MM.1S (cell line): Measurements from ENCODE around the gene HCST.
"Not testable (repeated sequence)": the region's sequence is repeated elsewhere in the genome, so short reads cannot be mapped to it uniquely, and the experiment has no call there.

Source experiments
- DNase-seq: peaks from one replicate; pipeline ENCODE4 v3.0.0-alpha.2; 2015
- H2AFZ ChIP-seq: fragments of 300-600 bp; sonication (generic); 2 replicates; pipeline ENCODE4 v1.6.0; 2016; ENCODE audit warnings: antibody characterized with exemption, low read length
- H3F3A ChIP-seq: fragments of 300-600 bp; sonication (generic); 2 replicates; pipeline ENCODE4 v1.6.1; 2016; ENCODE audit warnings: mild to moderate bottlenecking, antibody characterized with exemption, low read length, moderate library complexity, mixed read lengths; ENCODE audit not compliant: insufficient read depth
- H3K27ac ChIP-seq: fragments of 300-600 bp; sonication (generic); 2 replicates; pipeline ENCODE4 v1.5.1; 2016; ENCODE audit warnings: mild to moderate bottlenecking, low read length
- H3K27me3 ChIP-seq: fragments of 300-600 bp; sonication (generic); replicated peaks from 2 replicates; pipeline ENCODE4 v1.6.0; 2016; ENCODE audit warnings: low read length; ENCODE audit not compliant: insufficient read depth
- H3K36me3 ChIP-seq: fragments of 300-600 bp; sonication (generic); replicated peaks from 2 replicates; pipeline ENCODE4 v1.6.1; 2016; ENCODE audit warnings: mild to moderate bottlenecking, low read length, mixed read lengths; ENCODE audit not compliant: insufficient read depth
- H3K4me1 ChIP-seq: fragments of 300-600 bp; sonication (generic); 2 replicates; pipeline ENCODE4 v1.6.1; 2016; ENCODE audit warnings: low read length, mixed read lengths
- H3K4me2 ChIP-seq: fragments of 300-600 bp; sonication (generic); 2 replicates; pipeline ENCODE4 v1.6.0; 2016; ENCODE audit warnings: low read depth, low read length
- H3K4me3 ChIP-seq: fragments of 300-600 bp; sonication (generic); 2 replicates; pipeline ENCODE4 v1.5.1; 2016; ENCODE audit warnings: low read length, mixed read lengths
- H3K79me2 ChIP-seq: fragments of 300-600 bp; sonication (generic); 2 replicates; pipeline ENCODE4 v1.6.1; 2016; ENCODE audit warnings: mixed run types, low read length, mixed read lengths
- H3K9ac ChIP-seq: fragments of 300-600 bp; sonication (generic); 2 replicates; pipeline ENCODE4 v1.6.1; 2016; ENCODE audit warnings: low read length, mixed read lengths
- H3K9me2 ChIP-seq: fragments of 300-600 bp; sonication (generic); replicated peaks from 2 replicates; pipeline ENCODE4 v1.6.1; 2016; ENCODE audit warnings: mild to moderate bottlenecking, low read length, mixed read lengths; ENCODE audit not compliant: insufficient read depth
- H3K9me3 ChIP-seq: fragments of 300-600 bp; sonication (generic); replicated peaks from 2 replicates; pipeline ENCODE4 v1.6.1; 2016; ENCODE audit warnings: mild to moderate bottlenecking, low read length, mixed read lengths; ENCODE audit not compliant: insufficient read depth
- H4K20me1 ChIP-seq: fragments of 300-600 bp; sonication (generic); 2 replicates; pipeline ENCODE4 v1.6.1; 2016; ENCODE audit warnings: mild to moderate bottlenecking, low read length, moderate library complexity, mixed read lengths; ENCODE audit not compliant: insufficient read depth
- CTCF ChIP-seq: fragments of 300-600 bp; sonication (generic); IDR thresholded peaks from 2 replicates; pipeline ENCODE4 v1.5.1; 2016; ENCODE audit warnings: antibody characterized with exemption, low read length, mixed read lengths
- EZH2 ChIP-seq: fragments of 300-600 bp; sonication (generic); optimal IDR thresholded peaks from 2 replicates; pipeline ENCODE3; 2017; ENCODE audit warnings: low read depth, mild to moderate bottlenecking, antibody characterized with exemption, low read length, mixed read lengths
- EZH2phosphoT487 ChIP-seq: fragments of 300-600 bp; sonication (generic); IDR thresholded peaks from 2 replicates; pipeline ENCODE4 v1.6.1; 2018; ENCODE audit warnings: antibody characterized with exemption, low read length

Gene HCST

GRCh38 chr19:35868172-35868822 lies 34.0 kb upstream of the HCST start, which contains the start of gene APLP1:
TSS of gene APLP1 (plus strand) at chr19:35868574. CDS start at chr19:35868637, 63 bp downstream.
- TF ChIP-seq EZH2phosphoT487 = no peak
- Histone ChIP-seq H4K20me1 (no peaks in the 10 kb centered on the region), H3K4me2 (peak within 1 kb of the TSS; percentile 66), H3K27ac (no peak within 1 kb of the TSS), H3K9me2 (no peaks in the 10 kb centered on the region), H3K79me2 (no peaks in the 10 kb centered on the region), H3K9me3 (no peaks in the 10 kb centered on the region), H3K9ac (no peak within 1 kb of the TSS), H2AFZ (peak within 1 kb of the TSS; percentile 27; the same call in 1 of the 2 replicates), H3K4me3 (peak within 1 kb of the TSS; percentile 31; the same call in 1 of the 2 replicates), H3F3A (no peaks in the 10 kb centered on the region), H3K27me3 (peaks cover 77% of the 10 kb centered on the region), H3K36me3 (no peaks in the 10 kb centered on the region), H3K4me1 (peaks cover 4% of the 10 kb centered on the region; the same call in 1 of the 2 replicates)
- DNase-seq = peak; percentile 23

- H3K4me3 ChIP-seq = peak overlapping the region; percentile 31; the same call in 1 of the 2 replicates
- no peak for DNase-seq
- TF ChIP-seq EZH2 (no peak), CTCF (no peak), EZH2phosphoT487 (no peak)
- no peaks in the 10 kb centered on the region for H3F3A ChIP-seq
- no peaks in the 10 kb centered on the region for H3K9me3 ChIP-seq
- H3K9ac ChIP-seq = no peak overlapping the region
- peaks cover 4% of the 10 kb centered on the region; the same call in 1 of the 2 replicates for H3K4me1 ChIP-seq
- H2AFZ ChIP-seq = peak overlapping the region; percentile 27; the same call in 1 of the 2 replicates
- H3K9me2 ChIP-seq = no peaks in the 10 kb centered on the region
- H3K79me2 ChIP-seq = no peaks in the 10 kb centered on the region
- H4K20me1 ChIP-seq = no peaks in the 10 kb centered on the region
- no peak overlapping the region for H3K27ac ChIP-seq
- H3K27me3 ChIP-seq = peaks cover 83% of the 10 kb centered on the region
- H3K36me3 ChIP-seq = no peaks in the 10 kb centered on the region
- peak overlapping the region; percentile 66 for H3K4me2 ChIP-seq
These were observed 33.5 kb upstream of the HCST start for GRCh38 chr19:35868823-35869326.

GRCh38 chr19:35869327-35870123 lies 32.8 kb upstream of the HCST start:
- H4K20me1 ChIP-seq = no peaks in the 10 kb centered on the region
- peaks cover 83% of the 10 kb centered on the region for H3K27me3 ChIP-seq
- H3K79me2 ChIP-seq = no peaks in the 10 kb centered on the region
- H3K4me3 ChIP-seq = no peak overlapping the region
- H3K4me1 ChIP-seq = peaks cover 4% of the 10 kb centered on the region; the same call in 1 of the 2 replicates
- no peaks in the 10 kb centered on the region for H3K9me2 ChIP-seq
- peak overlapping the region; percentile 66 for H3K4me2 ChIP-seq
- no peaks in the 10 kb centered on the region for H3K9me3 ChIP-seq
- no peak overlapping the region for H2AFZ ChIP-seq
- no peak overlapping the region for H3K27ac ChIP-seq
- no peaks in the 10 kb centered on the region for H3K36me3 ChIP-seq
- no peaks in the 10 kb centered on the region for H3F3A ChIP-seq
- TF ChIP-seq EZH2phosphoT487 (no peak), CTCF (no peak), EZH2 (no peak)
- no peak for DNase-seq
- H3K9ac ChIP-seq = no peak overlapping the region

- not testable (repeated sequence) for DNase-seq, H3K4me1 ChIP-seq, H3K4me2 ChIP-seq, H3K9me2 ChIP-seq, H3K79me2 ChIP-seq, H3K36me3 ChIP-seq, H3K9me3 ChIP-seq, H3K9ac ChIP-seq, H4K20me1 ChIP-seq, H3K27ac ChIP-seq, H2AFZ ChIP-seq, H3K4me3 ChIP-seq, H3F3A ChIP-seq
- peaks cover 84% of the 10 kb centered on the region for H3K27me3 ChIP-seq
These were observed 32.1 kb upstream of the HCST start for GRCh38 chr19:35870124-35870736.
